Muscle of leg (tissue), 11 donors: ENCODE measurements around the gene TTC1. TPM values are rescaled to one million over a fixed set of nuclear protein-coding genes. Genes with fewer than 3 reads are reported as not detected.
A peak's percentile ranks its signal among the peaks of the same experiment; 100 is the strongest.

Experiments used
- DNase-seq: peaks from one replicate; pipeline ENCODE4 v3.0.0; 2013
- H3K27ac ChIP-seq: one replicate; pipeline ENCODE4 v1.5.1; 2013; ENCODE audit warnings: mild to moderate bottlenecking, low read length, control low read depth
- H3K27me3 ChIP-seq: one replicate; pipeline ENCODE4 v1.6.1; 2013; ENCODE audit warnings: low read length; ENCODE audit not compliant: control insufficient read depth, insufficient read depth
- H3K36me3 ChIP-seq: one replicate; pipeline ENCODE4 v1.6.1; 2013; ENCODE audit warnings: low read length; ENCODE audit not compliant: control insufficient read depth, insufficient read depth
- H3K4me1 ChIP-seq: one replicate; pipeline ENCODE4 v1.6.1; 2013; ENCODE audit warnings: low read length; ENCODE audit not compliant: control insufficient read depth, insufficient read depth
- H3K4me3 ChIP-seq: one replicate; pipeline ENCODE4 v1.5.1; 2013; ENCODE audit warnings: low read length, control low read depth
- H3K9me3 ChIP-seq: replicated peaks from 2 replicates; pipeline ENCODE4 v1.6.1; 2013; ENCODE audit warnings: low read depth, low read length; ENCODE audit not compliant: control insufficient read depth
- WGBS: methylation state at CpG from one replicate; pipeline ENCODE4 v1.1.5; 2013; ENCODE audit warnings: missing lambda C conversion rate; ENCODE audit not compliant: insufficient coverage; 5-methylcytosine and 5-hydroxymethylcytosine counted together
- polyA plus RNA-seq, 8 donors: library from polyadenylated mRNA; unstranded; fragments of 120-200 nt; gene quantifications; one replicate each; pipeline versions ENCODE4 v1.2.1 to v1.2.3, GENCODE V29; 2013; ENCODE audit warnings: inconsistent platforms in 1 of 8, low replicate concordance in 1 of 8; ENCODE audit not compliant: insufficient read length in 8 of 8, insufficient read depth in 1 of 8
- total RNA-seq: library from RNA; stranded (reverse); fragments of 120-200 nt; gene quantifications from one replicate; pipeline ENCODE4 v1.2.4, GENCODE V29; 2013

TTC1 gene
- total and polyA plus RNA-seq, 9 donors = 41.3 to 47.5 (median 44.4) TPM

GRCh38 chr5:160081495-160081894 is 72.6 kb downstream of the TTC1 start:
- DNase-seq = no peak
- Histone ChIP-seq H3K36me3 (peaks cover 2% of the 10 kb centered on the region), H3K27ac (no peak overlapping the region), H3K4me3 (no peak overlapping the region), H3K27me3 (no peaks in the 10 kb centered on the region), H3K9me3 (no peaks in the 10 kb centered on the region), H3K4me1 (no peaks in the 10 kb centered on the region)
- WGBS = 100% methylated on average over 1 of the region's 3 CpGs

- peaks cover 2% of the 10 kb centered on the region for H3K36me3 ChIP-seq
- H3K9me3 ChIP-seq = no peaks in the 10 kb centered on the region
- no peaks in the 10 kb centered on the region for H3K4me1 ChIP-seq
- H3K4me3 ChIP-seq = no peak overlapping the region
- WGBS = 33% methylated on average over 3 of the region's 9 CpGs
- DNase-seq = peak; percentile 27
- H3K27me3 ChIP-seq = no peaks in the 10 kb centered on the region
- no peak overlapping the region for H3K27ac ChIP-seq
These were observed 73.9 kb downstream of the TTC1 start for GRCh38 chr5:160082614-160083500.

- H3K27ac ChIP-seq = no peak overlapping the region
- no peaks in the 10 kb centered on the region for H3K9me3 ChIP-seq
- H3K4me3 ChIP-seq = no peak overlapping the region
- peaks cover 2% of the 10 kb centered on the region for H3K36me3 ChIP-seq
- no peak for DNase-seq
- H3K4me1 ChIP-seq = no peaks in the 10 kb centered on the region
- H3K27me3 ChIP-seq = no peaks in the 10 kb centered on the region
- no CpG with 5 or more reads among the region's 3 CpGs for WGBS
These were observed 74.6 kb downstream of the TTC1 start for GRCh38 chr5:160083501-160083900.

GRCh38 chr5:160084144-160084543 is 75.2 kb downstream of the TTC1 start:
- H3K36me3 ChIP-seq = peaks cover 2% of the 10 kb centered on the region
- H3K4me1 ChIP-seq = no peaks in the 10 kb centered on the region
- H3K27me3 ChIP-seq = no peaks in the 10 kb centered on the region
- H3K4me3 ChIP-seq = no peak overlapping the region
- no peaks in the 10 kb centered on the region for H3K9me3 ChIP-seq
- no peak for DNase-seq
- 93% methylated on average over 1 of the region's 1 CpG for WGBS
- H3K27ac ChIP-seq = no peak overlapping the region

GRCh38 chr5:160087199-160087598 is 78.3 kb downstream of the TTC1 start:
- Histone ChIP-seq H3K27ac (no peak overlapping the region), H3K4me1 (no peaks in the 10 kb centered on the region), H3K36me3 (peaks cover 3% of the 10 kb centered on the region), H3K9me3 (no peaks in the 10 kb centered on the region), H3K27me3 (no peaks in the 10 kb centered on the region), H3K4me3 (no peak overlapping the region)
- no peak for DNase-seq
- no CpG with 5 or more reads among the region's 1 CpG for WGBS

GRCh38 chr5:160088805-160089204 is 79.9 kb downstream of the TTC1 start:
- DNase-seq = no peak
- H3K9me3 ChIP-seq = no peaks in the 10 kb centered on the region
- H3K36me3 ChIP-seq = peaks cover 13% of the 10 kb centered on the region
- no peaks in the 10 kb centered on the region for H3K4me1 ChIP-seq
- H3K4me3 ChIP-seq = no peak overlapping the region
- no CpG with 5 or more reads among the region's 1 CpG for WGBS
- H3K27ac ChIP-seq = no peak overlapping the region
- no peaks in the 10 kb centered on the region for H3K27me3 ChIP-seq

GRCh38 chr5:160089531-160089930 is 80.6 kb downstream of the TTC1 start:
- no peaks in the 10 kb centered on the region for H3K4me1 ChIP-seq
- no peak for DNase-seq
- peaks cover 13% of the 10 kb centered on the region for H3K36me3 ChIP-seq
- no peak overlapping the region for H3K27ac ChIP-seq
- no peak overlapping the region for H3K4me3 ChIP-seq
- no peaks in the 10 kb centered on the region for H3K27me3 ChIP-seq
- H3K9me3 ChIP-seq = no peaks in the 10 kb centered on the region
- 79% methylated on average over 2 of the region's 2 CpGs for WGBS

- WGBS = no CpG with 5 or more reads among the region's 1 CpG
- Histone ChIP-seq H3K9me3 (no peaks in the 10 kb centered on the region), H3K36me3 (peaks cover 13% of the 10 kb centered on the region), H3K4me3 (no peak overlapping the region), H3K4me1 (no peaks in the 10 kb centered on the region), H3K27me3 (no peaks in the 10 kb centered on the region), H3K27ac (no peak overlapping the region)
- DNase-seq = no peak
These were observed 81.1 kb downstream of the TTC1 start for GRCh38 chr5:160090059-160090458.

GRCh38 chr5:160092514-160092913 is 83.6 kb downstream of the TTC1 start:
- WGBS = 60% methylated on average over 5 of the region's 7 CpGs
- peaks cover 11% of the 10 kb centered on the region for H3K36me3 ChIP-seq

GRCh38 chr5:160092960-160093707 is 84.2 kb downstream of the TTC1 start:
- 92% methylated on average over 7 of the region's 11 CpGs for WGBS
- H3K4me1 ChIP-seq = no peaks in the 10 kb centered on the region

More at GRCh38 chr5:160092514-160092913, 83.6 kb downstream of the TTC1 start:
- H3K4me1 ChIP-seq = no peaks in the 10 kb centered on the region
- H3K9me3 ChIP-seq = no peaks in the 10 kb centered on the region
- no peak overlapping the region for H3K4me3 ChIP-seq
- no peaks in the 10 kb centered on the region for H3K27me3 ChIP-seq
- no peak for DNase-seq
- H3K27ac ChIP-seq = no peak overlapping the region

More at GRCh38 chr5:160092960-160093707, 84.2 kb downstream of the TTC1 start:
- Histone ChIP-seq H3K27ac (no peak overlapping the region), H3K36me3 (peaks cover 11% of the 10 kb centered on the region), H3K4me3 (no peak overlapping the region), H3K27me3 (no peaks in the 10 kb centered on the region), H3K9me3 (no peaks in the 10 kb centered on the region)
- no peak for DNase-seq
